ENCODE measurements around the gene SGCA.

SGCA gene

DNA sequence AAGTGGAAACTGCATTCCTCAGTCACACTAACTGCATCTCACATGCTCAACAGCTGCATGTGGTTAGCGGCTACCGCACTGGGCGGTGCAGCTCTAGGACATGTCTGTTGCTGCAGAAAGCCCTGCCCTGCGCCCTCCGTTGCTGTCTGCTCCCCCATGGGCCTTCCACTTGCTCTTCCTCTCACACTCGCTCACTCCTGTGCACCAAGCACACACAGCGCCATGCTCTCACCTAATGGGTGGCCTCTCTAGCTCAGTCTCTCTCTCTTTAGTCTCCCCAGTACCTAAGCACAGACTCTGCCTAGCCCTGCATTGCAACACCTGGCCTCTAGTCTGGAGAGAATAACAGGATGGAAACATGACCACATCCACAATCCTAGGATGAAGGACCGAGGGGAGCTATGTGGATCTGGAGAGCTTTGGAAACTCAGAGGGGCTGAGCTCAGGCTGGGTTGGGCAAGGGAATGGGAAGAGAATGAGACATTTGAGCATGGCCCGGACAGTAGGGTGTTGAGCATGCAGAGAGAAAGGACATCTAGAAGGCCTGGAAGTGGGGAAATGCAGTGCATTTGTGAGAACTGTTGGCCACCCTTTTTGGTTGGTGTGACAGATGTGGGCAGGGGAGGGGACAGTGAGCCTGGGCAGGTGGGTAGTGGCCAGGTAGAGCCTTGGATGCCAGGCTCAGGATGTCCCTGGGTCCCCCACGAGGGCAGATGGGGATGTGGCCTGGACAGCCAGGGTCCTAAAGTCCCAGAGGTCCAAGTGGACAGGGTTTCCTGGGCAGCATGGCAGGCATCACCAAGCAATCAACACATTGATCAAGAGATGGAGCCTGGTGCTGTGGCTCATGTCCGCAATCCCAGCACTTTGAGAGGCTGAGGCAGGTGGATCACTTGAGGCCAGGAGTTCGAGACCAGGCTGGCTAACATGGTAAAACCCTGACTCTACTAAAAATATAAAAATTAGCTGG lies 16.1 kb downstream of the SGCA start:
- in situ Hi-C loops (cut with MboI; ENCODE audit: low sequenced_read_pairs): no loop called here

DNA sequence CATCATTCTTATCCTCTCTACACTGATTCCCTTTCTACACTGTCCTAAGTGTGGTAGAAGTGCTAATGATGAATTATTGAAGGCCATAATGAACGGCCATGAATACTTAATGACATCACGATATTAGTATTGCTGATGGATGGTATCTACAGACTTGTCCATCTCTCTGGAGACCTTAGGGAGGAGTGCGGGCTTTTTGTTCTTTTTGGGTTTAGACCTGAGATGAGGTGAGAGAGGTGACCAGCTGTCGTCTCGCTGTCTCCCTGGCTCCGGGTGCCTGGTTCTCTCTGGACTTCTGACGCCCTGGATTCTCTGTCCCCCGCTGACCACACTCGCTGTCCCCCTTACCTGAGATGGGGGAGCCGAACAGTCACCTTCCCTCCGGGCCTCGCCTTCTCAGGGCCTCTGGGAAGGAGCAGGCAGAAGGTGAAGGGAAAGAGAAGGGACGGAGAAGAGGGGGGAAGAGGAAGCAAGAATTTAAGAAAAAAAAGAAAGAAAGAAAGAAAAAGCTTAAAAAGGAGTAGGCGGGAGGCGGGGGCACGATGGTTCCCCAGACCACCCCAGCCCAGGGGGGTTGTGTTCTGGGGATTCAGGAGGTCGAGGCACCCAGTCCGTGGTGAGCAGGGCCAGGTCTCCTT lies 17.1 kb downstream of the SGCA start:
- in situ Hi-C loops (cut with MboI; ENCODE audit: low sequenced_read_pairs): no loop called here

GRCh38 chr17:50183421-50183994 lies 17.7 kb downstream of the SGCA start:
- in situ Hi-C loops (cut with MboI; ENCODE audit: low sequenced_read_pairs): no loop called here

GRCh38 chr17:50184064-50184463 lies 18.3 kb downstream of the SGCA start:
- in situ Hi-C loops (cut with MboI; ENCODE audit: low sequenced_read_pairs): no loop called here

DNA sequence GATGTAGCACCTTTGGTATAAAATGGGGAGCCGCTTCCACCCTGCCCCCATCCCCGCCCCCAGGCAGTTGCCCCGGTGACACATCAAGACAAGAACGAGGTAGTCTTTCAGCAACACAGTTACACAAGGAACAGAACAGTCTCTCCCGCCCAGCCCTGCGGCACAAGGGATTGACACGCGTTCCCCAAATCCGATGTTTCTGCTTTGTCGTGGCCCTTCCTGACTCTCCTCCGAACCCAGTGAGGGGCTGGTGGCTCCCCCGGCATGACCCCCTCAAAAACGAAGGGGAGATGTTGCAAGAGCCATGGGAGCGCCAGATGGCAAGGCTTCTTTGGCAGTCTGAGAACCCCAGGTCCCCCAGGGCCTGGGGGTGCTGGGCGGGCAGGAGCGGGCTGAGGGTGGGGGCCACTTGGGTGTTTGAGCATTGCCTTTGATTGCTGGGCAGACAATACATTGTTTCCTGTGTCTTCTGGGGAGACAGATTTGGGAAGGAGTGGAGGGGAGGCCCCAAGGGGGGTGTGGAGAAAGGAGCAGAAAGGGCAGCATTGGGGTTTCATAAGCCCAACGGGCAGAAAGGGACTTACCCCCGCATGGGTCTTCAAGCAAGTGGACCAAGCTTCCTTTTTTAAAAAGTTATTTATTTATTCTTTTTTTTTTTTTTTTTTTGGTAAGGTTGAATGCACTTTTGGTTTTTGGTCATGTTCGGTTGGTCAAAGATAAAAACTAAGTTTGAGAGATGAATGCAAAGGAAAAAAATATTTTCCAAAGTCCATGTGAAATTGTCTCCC lies 19.0 kb downstream of the SGCA start:
- in situ Hi-C loops (cut with MboI; ENCODE audit: low sequenced_read_pairs): no loop called here

DNA sequence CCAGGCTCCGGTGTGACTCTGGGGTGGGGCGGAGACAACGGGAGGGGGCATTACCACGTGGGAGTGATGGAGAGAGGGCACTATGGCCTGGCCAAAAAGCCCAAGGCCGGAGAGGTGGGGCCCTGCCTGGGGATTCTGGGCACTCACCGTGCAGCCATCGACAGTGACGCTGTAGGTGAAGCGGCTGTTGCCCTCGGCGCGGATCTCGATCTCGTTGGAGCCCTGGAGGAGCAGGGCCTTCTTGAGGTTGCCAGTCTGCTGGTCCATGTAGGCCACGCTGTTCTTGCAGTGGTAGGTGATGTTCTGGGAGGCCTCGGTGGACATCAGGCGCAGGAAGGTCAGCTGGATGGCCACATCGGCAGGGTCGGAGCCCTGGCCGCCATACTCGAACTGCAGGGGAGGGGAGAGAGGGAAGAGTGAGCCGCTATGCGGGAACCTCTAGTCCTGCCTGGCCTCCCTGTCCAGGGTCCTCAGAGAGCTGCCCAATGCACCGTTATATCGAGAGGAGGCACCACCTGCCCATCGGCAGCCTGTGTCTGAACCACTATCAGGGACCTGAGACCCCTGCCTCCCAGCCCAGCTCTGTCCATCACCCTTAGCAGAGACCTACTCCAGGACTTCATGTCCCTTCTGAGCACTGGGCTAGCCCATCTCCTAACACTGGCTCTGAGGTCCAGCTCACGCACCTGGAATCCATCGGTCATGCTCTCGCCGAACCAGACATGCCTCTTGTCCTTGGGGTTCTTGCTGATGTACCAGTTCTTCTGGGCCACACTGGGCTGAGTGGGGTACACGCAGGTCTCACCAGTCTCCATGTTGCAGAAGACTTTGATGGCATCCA lies 20.0 kb downstream of the SGCA start:
- in situ Hi-C loops (cut with MboI; ENCODE audit: low sequenced_read_pairs): no loop called here

GRCh38 chr17:50186661-50187393 lies 21.0 kb downstream of the SGCA start:
- in situ Hi-C loops (cut with MboI; ENCODE audit: low sequenced_read_pairs): no loop called here

GRCh38 chr17:50187394-50187725 lies 21.6 kb downstream of the SGCA start:
- in situ Hi-C loops (cut with MboI; ENCODE audit: low sequenced_read_pairs): no loop called here

DNA sequence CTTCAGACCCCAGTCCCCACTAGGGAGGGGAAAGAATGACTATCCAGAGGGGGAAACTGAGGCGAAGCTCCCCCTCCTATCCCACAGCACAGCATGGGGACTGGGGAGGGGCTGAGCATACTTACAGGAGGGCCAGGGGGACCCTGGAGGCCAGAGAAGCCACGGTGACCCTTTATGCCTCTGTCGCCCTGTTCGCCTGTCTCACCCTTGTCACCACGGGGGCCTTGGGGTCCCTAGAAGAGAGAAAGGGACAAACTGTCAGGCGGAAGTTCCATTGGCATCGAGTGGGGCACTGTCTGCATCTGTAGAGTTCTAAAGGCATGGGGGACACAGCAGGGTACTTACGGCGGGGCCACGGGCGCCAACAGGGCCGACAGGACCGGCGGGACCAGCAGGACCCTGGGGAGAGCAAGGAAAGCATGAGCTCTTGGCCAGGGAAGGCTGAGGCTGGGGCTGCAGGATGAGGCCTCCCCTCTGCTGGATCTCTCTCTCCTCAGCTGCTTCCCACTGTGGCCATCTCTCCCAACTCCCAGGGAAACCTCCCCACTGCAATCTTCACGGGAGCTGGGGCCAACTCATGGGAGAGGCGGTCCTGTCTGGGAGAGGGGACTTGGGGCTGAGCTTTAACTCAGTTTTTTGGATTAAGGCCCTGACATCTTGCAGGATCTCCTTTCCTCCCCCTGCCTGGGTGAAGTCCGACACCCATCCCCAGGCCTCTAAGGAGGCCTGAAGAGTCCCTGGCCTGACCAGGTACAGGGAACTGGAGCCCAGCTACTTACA lies 22.1 kb downstream of the SGCA start:
- in situ Hi-C loops (cut with MboI; ENCODE audit: low sequenced_read_pairs): no loop called here

DNA sequence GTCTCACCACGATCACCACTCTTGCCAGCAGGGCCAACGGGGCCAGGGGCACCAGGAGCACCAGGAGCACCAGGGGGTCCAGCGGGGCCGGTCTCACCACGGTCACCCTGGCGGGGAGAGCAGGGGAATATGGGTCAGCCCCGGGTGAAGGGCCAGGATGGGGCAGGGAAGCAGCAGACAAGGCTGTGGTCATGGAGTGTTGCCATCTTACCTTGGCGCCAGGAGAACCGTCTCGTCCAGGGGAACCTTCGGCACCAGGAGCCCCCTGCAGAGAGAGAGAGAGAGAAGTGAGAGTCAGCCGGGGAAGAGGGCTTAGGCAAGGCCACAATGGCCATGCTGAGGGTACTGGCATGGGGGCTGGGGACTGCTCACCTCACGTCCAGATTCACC lies 22.7 kb downstream of the SGCA start:
- in situ Hi-C loops (cut with MboI; ENCODE audit: low sequenced_read_pairs): no loop called here

DNA sequence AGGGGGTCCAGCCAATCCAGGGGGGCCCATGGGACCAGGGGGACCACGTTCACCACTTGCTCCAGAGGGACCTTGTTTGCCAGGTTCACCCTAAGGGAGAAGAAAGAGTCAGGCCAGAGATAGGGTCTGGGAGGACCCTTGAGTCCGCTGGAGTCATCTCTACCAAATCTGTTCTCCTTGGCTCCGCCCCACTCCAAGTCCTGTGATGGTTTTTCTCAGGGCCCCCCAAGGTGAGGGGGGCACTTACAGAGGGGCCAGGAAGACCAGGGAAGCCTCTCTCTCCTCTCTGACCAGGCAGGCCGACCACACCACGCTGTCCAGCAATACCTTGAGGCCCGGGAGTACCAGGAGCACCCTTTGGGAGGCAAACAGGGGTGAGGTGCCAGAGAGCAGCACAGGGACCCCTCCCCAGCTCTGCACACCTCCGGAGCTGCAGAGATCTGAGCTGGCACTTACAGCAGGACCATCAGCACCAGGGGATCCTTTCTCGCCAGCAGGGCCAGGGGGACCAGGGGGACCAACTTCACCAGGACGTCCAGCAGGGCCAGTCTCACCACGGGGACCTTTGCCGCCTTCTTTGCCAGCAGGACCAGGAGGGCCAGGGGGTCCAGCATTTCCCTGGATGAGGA lies 23.2 kb downstream of the SGCA start:
- in situ Hi-C loops (cut with MboI; ENCODE audit: low sequenced_read_pairs): no loop called here

- in situ Hi-C loops (cut with MboI; ENCODE audit: low sequenced_read_pairs): loop anchor here (10.0 kb wide), 1 partner anchor 105 kb away; no protein-coding TSS in a partner anchor
Measured at GRCh38 chr17:50189550-50190292, 23.9 kb downstream of the SGCA start.

- in situ Hi-C loops (cut with MboI; ENCODE audit: low sequenced_read_pairs): loop anchor here (10.0 kb wide), 1 partner anchor 105 kb away; no protein-coding TSS in a partner anchor
Measured at GRCh38 chr17:50190293-50190602, 24.4 kb downstream of the SGCA start.

DNA sequence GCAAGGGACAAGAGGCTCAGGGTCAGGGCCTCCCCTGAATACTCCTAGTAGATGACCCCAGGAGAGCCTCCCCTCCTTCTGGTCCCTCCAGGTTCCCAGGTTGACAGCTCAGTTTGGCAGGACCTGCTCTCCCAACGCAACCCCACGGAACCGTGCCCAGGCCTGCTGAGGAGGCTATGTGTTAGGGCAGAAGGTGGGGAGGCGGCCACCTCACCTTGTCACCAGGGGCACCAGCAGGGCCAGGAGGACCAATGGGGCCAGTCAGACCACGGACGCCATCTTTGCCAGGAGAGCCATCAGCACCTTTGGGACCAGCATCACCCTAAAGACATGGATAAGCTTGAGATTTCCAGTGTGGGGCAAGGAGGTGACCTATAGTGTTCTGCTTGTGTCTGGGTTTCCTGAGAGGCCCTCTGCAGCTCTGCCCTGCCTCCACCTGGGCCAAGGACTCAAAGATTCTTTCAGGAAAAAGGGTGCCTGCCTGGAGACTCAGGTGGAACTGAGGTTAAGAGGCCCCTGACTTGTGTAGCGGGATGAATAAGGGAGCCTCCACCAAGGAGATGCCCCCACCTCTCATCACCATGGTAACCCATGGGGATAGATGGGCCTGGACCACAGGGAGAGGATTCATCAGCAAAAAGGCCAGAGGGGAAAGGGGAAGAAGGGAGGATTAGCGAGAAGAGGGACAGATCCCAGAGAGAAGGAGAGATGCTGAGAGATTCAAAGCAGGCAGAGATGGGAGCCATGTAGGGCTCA lies 25.0 kb downstream of the SGCA start:
- in situ Hi-C loops (cut with MboI; ENCODE audit: low sequenced_read_pairs): loop anchor here (10.0 kb wide), 1 partner anchor 104 kb away; no protein-coding TSS in a partner anchor

DNA sequence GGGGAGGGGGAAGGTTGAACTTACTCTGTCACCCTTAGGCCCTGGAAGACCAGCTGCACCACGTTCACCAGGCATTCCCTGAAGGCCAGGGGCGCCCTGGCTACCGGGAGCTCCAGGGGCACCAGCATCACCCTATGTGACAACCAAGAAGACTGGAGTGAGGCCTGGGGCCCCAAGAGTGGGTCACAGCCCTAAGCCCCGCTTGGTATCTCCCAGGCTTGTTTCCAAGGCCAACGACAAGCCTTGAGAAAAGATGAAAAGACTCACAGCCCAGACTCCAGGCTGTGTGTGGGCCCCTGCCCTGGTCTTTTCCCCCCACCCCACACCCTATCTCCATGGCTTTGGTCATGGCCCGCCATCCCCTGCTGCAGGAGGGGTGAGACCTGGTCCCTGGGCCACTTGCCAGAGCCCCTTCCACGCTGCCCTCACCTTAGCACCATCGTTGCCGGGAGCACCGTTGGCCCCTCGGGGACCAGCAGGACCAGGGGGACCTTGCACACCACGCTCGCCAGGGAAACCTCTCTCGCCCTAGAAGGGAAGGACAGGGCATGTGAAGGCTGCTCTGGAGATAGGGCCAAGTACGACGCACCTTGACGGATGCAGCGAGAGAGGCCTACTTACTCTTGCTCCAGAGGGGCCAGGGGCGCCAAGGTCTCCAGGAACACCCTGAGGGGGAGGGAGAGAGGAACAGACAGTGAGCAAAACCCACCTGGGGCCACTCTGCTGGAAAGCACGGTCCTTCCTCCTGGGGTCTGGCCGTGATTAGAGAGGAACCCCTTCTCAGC lies 25.7 kb downstream of the SGCA start:
- in situ Hi-C loops (cut with MboI; ENCODE audit: low sequenced_read_pairs): loop anchor here (10.0 kb wide), 1 partner anchor 103 kb away; no protein-coding TSS in a partner anchor

DNA sequence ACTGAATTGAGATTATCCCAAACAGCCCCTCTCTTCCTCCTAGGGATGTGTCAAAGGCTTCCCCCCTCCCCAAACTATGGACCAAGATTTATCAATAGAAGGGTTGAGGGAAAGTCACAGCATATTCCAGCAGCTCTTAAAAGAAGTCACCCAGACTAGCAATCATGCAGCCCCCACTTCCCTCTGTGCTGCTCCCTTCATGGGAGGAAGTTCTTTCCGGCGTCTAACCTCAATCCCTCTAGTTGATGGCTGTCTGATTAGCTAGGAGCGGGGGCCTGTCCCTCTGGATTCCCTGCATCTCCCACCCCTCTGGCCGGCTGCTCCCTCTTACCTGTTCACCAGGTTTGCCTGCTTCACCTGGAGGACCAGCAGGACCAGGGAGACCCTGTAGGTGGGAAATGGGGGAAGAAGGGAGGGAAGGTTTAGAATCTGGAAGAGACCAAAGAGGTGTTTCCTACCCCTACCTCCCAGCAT lies 26.4 kb downstream of the SGCA start:
- in situ Hi-C loops (cut with MboI; ENCODE audit: low sequenced_read_pairs): loop anchor here (10.0 kb wide), 1 partner anchor 103 kb away; no protein-coding TSS in a partner anchor

Data from HL-60/S4 treated with phorbol 12-myristate 13-acetate at 8.2 ng/mL for 4 days and 3 days (cell line).